ENCODE measurements around the gene USF2.

USF2 gene

DNA sequence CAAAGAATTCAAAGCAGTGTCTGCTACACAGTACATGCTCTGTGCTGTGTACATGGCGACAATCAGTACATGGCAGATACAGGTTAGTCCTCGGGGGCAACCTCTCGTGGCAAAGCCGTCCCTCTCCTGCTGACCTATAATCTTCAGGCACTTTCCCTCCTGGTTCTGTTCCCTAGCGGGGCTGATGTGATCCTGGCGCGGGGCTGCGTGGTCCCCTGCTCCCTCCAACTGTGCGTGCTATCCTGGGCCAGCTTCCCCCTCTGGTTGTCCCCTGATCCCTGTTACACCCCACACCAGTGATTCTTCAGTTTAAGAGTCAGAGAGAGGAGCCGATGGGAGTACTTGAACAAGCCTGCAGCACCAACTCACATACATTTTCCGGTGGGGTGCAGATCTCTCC, 35.3 kb downstream of the USF2 start:
- POLR2A ChIA-PET = no interaction called here
- no peak for DNase-seq (ENCODE audit: extremely low spot score)
- CTCF ChIA-PET = interaction anchor here (1.6 to 2.0 kb wide), 3 partner anchors 8 to 21 kb away, joined by 3 to 6 read pairs (median 4); no protein-coding TSS in a partner anchor
- TF ChIP-seq, protein P1, sequence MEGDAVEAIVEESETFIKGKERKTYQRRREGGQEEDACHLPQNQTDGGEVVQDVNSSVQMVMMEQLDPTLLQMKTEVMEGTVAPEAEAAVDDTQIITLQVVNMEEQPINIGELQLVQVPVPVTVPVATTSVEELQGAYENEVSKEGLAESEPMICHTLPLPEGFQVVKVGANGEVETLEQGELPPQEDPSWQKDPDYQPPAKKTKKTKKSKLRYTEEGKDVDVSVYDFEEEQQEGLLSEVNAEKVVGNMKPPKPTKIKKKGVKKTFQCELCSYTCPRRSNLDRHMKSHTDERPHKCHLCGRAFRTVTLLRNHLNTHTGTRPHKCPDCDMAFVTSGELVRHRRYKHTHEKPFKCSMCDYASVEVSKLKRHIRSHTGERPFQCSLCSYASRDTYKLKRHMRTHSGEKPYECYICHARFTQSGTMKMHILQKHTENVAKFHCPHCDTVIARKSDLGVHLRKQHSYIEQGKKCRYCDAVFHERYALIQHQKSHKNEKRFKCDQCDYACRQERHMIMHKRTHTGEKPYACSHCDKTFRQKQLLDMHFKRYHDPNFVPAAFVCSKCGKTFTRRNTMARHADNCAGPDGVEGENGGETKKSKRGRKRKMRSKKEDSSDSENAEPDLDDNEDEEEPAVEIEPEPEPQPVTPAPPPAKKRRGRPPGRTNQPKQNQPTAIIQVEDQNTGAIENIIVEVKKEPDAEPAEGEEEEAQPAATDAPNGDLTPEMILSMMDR (IDR thresholded peaks at IDR 0.05; ENCODE audit: control extremely low read depth, extremely low read depth, low read depth, missing control alignments) = no peak

GRCh38 chr19:35305181-35305580, 36.4 kb downstream of the USF2 start:
- ChIA-PET POLR2A (no interaction called here), CTCF (interaction anchor here (1.6 to 1.7 kb wide), 2 partner anchors 9 to 20 kb away, joined by 3 to 4 read pairs; no protein-coding TSS in a partner anchor)
- TF ChIP-seq, protein P1 (IDR thresholded peaks at IDR 0.05; ENCODE audit: control extremely low read depth, extremely low read depth, low read depth, missing control alignments) = no peak
- no peak for DNase-seq (ENCODE audit: extremely low spot score)

DNA sequence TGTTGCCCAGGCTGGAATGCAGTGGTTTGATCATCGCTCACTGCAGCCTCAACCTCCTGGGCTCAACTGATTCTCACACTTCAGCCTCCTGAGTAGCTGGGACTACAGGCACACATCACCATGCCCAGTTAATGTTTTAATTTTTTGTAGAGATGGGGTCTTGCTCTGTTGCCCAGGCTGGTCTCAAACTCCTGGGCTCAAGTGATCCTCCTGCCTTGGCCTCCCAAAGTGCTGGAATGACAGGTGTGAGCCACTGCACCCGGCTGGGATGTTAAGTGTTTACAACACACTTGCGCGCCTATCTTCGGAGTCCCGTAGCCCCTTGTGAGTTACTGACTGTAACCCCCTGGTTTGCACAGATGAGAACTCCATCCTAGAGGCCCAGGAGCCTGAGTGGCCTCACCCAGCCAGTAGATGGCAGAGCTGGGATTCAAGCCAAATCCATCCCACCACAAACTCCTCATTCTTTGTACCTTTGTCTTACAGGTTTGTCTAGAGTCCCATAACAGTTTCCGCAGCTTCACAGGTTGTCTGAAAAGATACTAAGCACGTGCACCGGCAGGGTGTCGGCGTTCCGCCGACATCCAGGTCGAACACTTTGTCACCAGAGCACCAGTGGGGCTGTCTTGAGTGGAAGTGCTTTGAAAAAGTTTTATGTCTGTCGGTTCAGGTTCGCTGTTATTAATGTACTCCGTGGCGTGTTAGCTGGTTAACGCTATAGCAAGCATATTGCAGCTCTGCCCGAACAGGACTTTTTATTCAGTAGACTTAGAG, 37.9 kb downstream of the USF2 start:
- POLR2A ChIA-PET = no interaction called here
- CTCF ChIA-PET = interaction anchor here (1.3 to 2.6 kb wide), 3 partner anchors 11 to 16 kb away, joined by 3 to 6 read pairs (median 5); no protein-coding TSS in a partner anchor
- TF ChIP-seq, protein P1 (IDR thresholded peaks at IDR 0.05; ENCODE audit: control extremely low read depth, extremely low read depth, low read depth, missing control alignments) = peak; percentile 43
- DNase-seq (ENCODE audit: extremely low spot score) = peak; percentile 50

GRCh38 chr19:35307931-35308330, 39.2 kb downstream of the USF2 start:
- CTCF ChIA-PET = interaction anchor here (1.0 to 2.6 kb wide), 2 partner anchors 12 to 187 kb away, joined by 4 to 6 read pairs; no protein-coding TSS in a partner anchor
- TF ChIP-seq, protein P1 (IDR thresholded peaks at IDR 0.05; ENCODE audit: control extremely low read depth, extremely low read depth, low read depth, missing control alignments) = no peak

GRCh38 chr19:35308910-35309309, 40.1 kb downstream of the USF2 start:
- CTCF ChIA-PET = no interaction called here
- TF ChIP-seq, protein P1 (IDR thresholded peaks at IDR 0.05; ENCODE audit: control extremely low read depth, extremely low read depth, low read depth, missing control alignments) = no peak
- POLR2A ChIA-PET = no interaction called here
- no peak for DNase-seq (ENCODE audit: extremely low spot score)

More at GRCh38 chr19:35307931-35308330, 39.2 kb downstream of the USF2 start:
- DNase-seq (ENCODE audit: extremely low spot score) = no peak
- POLR2A ChIA-PET = no interaction called here

GRCh38 chr19:35309481-35310279, 40.9 kb downstream of the USF2 start:
- ChIA-PET CTCF (no interaction called here), POLR2A (no interaction called here)
- TF ChIP-seq, protein P1 (IDR thresholded peaks at IDR 0.05; ENCODE audit: control extremely low read depth, extremely low read depth, low read depth, missing control alignments) = no peak
- no peak for DNase-seq (ENCODE audit: extremely low spot score)
